GM21737 (cell line): Measurements from ENCODE around the gene LGALS1.
A peak's percentile ranks its signal among the peaks of the same experiment; 100 is the strongest.

ENCODE experiments used
- ATAC-seq: cut with Tn5 transposase; IDR thresholded peaks from one replicate; pipeline ENCODE4 v1.9.1; 2021; ENCODE audit warnings: mild to moderate bottlenecking, moderate library complexity; ENCODE audit not compliant: unreplicated experiment

The LGALS1 gene

DNA sequence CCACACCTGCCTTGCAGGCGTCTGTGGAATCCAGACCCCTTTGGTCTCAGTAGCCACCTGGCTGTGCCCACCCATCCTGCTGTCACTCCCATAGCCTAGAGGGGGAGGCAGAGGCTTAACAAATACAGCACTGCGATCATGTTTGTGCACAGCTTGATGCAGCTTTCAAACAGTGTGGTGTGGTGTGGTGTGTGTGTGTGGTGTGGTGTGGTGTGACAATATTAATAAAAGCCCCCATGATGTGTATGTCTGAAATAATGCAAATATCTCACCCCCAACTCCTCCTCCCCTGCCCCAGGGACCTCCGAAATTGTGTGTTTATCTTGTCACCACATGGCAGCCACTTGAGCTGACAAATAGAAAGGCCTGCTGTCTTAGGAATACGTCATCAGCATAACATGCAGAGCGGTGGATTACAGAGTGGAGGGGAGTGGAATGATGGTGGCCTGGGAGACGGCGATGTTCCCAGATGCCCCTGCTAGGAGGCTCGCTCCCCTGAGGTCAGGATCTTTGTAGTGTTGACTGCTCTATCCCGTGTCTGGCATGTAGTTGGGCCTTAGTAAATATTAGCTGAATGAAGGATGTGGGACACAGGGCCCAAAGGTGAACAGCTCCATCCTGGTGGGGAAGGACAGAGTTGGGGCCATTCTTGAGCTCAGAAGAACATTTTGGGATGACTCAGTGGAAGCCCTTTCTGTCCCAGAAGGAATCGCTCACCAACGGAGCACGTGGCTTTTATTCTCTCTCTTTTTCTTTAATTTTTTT is 14.1 kb upstream of the LGALS1 start:
- no peak for ATAC-seq

DNA sequence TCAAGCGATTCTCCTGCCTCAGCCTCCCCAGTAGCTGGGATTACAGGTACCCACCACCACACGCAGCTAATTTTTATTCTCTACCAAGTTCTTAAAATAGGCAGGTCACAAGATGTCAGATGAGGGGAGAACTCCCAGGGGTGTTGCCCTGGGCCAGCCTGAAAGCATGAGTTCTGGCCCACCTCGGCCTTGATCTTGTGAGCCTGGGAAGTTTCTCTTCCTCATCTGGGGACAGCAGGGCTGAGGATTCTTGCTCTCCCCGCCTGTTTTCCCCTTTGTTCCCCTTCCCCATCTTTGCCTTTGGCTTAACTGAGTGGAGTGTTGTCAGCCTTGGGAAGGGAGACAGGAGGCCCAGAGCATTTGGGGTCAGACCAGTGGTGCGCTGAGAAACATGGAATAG is 13.4 kb upstream of the LGALS1 start:
- no peak for ATAC-seq

DNA sequence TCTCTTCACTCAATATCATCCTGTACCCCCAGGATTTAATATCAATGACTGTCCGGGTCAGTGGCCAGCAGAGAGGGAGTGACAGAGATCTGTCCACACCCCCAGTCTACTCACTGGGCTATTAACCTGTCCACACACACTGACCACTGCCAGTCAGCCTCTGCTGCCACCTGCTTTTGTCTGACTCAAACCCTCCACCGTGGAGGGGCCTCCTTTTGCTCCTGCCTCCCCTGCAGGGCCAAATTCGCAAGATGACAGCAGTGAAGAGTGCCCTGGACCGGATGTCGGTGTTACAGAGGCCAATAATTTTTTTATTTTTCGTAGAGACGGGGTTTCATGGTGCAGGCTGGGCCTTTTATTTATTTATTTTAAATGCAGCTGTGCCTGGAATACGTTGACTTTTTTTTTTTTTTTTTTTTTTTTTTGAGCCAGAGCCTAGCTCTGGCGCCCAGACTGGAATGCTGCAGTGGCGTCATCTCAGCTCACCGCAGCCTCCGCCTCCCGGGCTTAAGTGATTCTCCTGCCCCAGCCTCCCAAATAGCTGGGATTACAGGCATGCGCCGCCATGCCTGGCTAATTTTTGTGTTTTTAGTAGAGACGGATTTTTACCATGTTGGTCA is 11.8 kb upstream of the LGALS1 start:
- no peak for ATAC-seq

DNA sequence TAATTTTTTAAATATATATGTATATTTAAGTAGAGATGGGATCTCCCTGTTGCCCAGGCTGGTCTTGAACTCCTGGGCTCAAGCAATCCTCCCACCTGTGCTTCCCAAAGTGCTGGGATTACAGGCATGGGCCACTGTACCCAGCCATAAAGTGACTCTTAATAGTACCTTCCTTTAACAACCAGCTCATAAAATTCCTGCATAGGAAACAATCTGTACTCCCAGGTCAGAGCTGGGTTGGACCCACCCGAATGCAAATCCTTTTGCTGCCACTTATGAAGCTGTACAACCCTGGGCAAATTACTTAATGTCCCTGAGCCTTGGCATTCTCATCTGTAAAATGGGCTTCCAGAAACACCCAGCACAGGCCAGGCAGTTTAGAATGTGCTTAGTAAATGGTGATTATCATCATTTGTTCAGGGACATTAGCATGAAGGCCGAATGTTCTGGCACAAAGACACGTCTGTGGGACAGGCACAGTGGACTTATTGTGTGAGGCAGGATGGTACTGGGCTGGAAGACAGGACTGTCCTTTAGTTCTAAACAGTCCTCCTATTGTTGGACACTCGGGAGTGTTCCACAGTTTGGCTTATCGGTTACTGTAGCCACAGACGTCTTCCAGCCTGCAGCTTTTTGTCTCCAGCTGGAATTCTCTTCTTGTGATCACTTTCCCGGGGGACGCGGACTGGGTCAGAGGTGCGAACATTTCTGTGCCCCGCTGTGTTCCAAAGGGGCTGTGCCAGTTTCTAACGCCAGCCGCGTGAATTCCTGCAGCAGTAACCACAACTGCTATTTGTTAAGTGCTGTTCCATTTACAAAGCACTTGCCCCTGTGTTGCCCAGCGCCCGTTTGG is 11.0 kb upstream of the LGALS1 start:
- no peak for ATAC-seq

DNA sequence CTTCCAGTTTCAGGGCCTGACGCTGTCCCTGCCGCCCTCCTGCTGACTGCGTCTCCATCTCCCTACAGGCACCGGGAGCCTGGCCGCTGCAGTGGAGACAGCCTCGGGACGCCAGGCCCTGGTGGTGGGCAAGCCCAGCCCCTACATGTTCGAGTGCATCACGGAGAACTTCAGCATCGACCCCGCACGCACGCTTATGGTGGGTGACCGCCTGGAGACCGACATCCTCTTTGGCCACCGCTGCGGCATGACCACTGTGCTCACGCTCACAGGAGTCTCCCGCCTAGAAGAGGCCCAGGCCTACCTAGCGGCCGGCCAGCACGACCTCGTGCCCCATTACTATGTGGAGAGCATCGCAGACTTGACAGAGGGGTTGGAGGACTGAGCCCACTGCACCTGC is 9.9 kb upstream of the LGALS1 start:
- ATAC-seq = no peak

DNA sequence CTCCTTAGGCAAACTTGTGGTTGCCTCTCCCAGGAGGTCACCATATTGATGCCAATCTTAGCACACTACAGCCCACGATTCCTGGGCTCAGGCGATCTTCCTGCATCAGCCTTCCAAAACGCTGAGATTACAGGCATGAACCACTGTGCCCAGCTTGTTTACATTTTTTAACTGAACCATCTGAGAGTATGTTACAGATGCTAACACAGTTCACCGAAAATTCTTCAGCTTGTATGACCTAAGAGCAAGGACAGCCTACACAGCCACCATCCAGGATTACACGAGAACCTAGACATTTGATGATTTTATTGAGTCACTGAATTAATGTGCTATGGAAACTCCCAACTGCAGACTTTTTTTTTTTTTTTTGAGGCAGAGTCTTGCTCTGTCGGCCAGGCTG is 5.8 kb upstream of the LGALS1 start:
- ATAC-seq = no peak

DNA sequence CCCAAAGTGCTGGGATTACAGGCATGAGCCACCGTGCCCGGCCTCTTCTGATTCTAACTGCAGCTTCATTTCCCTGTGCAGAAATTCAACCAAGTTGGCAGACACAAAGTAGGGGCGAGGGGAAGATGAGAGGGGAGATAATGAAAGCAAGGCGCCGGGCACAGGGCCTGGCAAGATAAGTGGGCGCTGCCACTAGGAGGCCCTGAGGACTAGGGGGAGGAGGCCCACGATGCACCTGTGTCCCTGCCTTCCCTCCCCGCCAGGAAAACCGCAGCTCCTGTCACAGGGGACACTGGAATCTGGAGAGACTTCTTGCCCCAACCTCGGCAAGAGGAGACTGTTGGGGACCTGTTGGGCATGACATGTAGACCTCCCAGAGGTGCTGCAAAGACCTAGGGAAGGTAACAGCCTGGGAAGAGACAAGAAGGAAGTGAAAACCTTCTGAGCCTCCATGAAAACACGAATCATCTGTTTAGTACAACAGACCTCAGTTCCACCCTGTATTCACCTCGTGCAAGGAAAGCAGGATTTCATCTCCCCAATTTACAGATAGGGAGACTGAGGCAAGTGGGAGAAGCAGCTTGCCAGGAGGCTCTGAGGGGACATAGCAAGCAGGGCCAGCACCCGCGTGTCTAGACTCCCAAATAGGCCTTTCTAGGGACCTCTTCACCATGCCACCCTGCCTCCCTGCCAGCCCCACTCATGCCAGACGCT is 3.1 kb upstream of the LGALS1 start:
- no peak for ATAC-seq

DNA sequence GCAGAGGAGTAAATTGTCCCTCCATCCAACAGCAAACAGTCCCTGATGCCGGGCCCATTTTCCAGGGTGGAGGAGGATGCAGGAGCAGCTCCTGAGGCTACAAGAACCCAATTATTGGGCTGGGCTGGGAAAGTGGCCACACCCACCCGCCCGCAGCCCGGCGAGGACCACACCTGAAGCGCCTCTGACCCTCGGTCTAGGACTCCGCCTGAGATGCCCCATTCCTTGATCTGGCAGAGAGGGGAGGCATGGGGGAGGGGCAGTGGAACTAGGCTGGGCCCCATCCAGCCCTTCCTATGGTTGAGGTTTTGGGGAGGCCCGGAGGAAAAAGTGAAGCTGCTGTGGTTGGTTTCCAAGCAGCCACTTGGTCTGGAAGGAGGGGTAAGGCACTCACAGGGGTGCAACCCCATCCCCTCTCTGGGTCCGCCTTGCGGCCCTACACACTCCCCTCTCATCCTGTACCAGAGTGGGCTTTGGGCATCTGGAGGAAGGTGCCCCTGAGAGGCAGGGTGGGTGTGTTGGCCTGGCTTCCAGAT is 2.4 kb upstream of the LGALS1 start:
- ATAC-seq = no peak

DNA sequence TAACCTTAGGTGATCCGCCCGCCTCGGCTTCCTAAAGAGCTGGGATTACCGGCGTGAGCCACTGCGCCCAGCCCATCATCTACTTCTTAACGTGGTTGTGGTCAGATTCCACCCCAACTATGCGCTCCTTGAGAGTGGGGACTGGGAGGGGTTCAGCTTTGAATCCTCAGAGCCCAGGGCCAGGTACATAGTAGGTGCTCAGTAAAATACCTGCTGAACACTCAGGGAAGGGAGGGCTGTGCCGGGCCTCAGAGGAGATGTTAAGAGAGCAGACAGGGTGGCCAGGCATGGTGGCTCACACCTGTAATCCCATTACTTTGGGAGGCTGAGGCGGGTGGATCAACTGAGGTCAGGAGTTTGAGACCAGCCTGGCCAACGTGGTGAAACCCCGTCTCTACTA is 1.2 kb upstream of the LGALS1 start:
- ATAC-seq = no peak

DNA sequence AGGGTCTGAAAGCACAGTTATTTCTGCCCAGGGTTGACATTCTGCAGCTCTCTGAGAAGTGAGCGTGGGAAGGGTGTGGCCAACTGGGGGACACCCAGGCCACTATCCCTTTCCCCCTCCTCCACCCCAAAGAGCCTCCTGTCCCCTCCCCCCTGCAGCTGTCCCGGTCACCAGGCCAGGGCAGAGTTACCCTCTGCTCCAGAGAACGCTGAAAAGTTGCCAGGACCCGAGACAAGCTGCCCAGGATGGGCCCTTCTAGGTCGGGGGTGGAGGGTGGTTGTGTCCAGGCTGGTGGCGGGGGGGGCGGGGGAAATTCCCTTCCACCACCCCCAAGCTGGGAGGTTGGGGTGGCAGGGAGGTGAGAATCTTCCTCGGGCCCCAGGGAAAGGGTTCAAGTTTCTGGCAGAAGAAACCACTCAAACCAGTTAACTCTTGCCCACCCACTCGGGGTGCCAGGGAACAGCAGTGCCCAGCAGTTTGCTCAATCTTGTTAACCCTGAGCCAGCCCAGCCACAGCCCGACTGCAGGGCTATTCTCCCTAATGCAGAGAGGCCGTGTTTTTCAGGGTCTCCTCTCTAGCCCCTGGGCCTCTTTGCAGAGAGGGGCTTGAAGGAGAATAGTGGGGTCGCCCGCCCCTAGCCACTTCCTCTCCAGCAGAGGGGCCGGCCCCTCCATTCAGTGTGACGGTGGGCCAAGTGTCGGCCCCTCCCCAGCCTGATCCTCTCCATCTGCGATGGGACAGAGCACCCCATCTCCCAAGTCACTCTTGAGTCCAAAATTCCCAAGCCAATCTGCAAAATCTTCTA is 697 bp downstream of the LGALS1 start:
- peak; percentile 6 for ATAC-seq

DNA sequence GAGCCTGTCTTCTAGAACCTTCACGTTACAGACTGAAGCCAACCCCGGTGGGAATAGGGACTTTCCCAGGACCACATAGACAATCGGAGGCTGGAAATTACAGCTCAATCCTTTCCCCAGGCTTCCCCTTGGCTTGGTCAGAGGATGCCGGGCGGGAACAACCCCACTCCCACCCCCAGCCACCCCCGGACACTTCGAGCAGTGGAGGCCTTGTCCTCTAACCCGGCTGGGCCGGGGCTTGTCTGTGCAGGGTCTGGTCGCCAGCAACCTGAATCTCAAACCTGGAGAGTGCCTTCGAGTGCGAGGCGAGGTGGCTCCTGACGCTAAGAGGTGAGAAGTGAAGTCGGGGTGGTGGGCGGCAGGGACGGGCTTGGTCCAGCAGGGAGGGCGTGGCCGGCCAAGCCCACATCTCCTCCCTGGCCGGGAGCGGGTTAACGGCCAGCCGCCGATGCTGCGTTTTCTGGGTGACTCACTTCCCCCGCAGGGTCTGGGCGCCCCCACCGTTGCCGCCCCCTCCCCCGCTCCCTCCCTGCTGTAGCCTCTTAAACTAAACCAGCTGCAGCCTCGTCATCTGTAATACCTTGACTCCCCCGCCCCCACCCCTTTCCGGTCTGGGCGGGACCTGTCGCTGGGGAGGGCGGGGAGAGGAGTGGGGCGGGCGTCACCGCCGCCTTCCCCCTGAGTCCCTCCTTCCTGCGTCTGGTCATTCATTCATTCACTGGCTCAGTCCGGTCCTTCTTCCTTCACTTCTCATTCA is 1.5 kb downstream of the LGALS1 start:
- ATAC-seq = peak; percentile 43

DNA sequence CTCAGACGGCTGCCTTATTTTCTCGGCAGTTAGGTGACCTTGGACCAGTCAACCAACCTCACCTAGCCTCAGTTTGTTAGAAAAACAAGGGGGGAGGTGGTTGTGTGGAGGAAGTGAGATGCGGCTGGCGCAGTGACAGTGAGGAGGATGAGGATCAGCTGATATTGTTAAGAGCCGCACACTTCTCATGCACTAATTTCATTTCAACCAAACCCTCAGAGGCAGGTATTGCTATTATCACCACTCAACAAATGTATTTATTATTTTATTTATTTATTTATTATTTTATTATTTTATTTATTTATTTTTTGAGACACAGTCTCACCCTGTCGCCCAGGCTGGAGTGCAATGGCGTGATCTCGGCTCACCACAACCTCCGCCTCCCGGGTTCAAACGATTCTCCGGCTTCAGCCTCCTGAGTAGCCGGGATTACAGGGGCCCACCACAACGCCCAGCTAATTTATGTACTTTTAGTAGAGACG is 2.1 kb downstream of the LGALS1 start:
- peak; percentile 11 for ATAC-seq

DNA sequence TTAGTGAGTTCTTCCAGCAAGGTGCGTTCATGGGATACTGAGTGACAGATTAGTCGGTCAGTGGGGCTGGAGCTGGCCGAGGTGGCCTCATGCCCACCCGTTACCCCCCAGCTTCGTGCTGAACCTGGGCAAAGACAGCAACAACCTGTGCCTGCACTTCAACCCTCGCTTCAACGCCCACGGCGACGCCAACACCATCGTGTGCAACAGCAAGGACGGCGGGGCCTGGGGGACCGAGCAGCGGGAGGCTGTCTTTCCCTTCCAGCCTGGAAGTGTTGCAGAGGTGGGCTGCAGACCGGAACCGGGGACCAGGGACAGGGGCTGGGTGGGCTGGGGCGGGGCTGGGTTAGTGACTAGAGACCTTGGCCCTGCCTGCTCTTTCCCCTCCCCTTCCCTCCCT is 2.9 kb downstream of the LGALS1 start:
- ATAC-seq = no peak

DNA sequence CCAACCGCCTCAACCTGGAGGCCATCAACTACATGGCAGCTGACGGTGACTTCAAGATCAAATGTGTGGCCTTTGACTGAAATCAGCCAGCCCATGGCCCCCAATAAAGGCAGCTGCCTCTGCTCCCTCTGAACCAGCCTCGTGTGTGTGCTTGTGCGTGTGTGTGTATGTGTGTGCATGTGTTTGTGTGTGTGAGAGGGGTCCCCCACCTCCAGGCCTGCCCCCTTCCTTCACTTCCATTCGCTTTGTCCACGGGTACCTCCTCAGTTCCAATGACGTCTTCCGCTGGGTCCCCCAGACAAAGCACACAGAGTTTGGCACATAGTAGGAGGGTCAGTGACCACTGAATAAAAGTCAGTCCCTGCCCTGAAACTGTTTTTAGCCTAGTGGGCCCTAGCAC is 4.2 kb downstream of the LGALS1 start:
- no peak for ATAC-seq

DNA sequence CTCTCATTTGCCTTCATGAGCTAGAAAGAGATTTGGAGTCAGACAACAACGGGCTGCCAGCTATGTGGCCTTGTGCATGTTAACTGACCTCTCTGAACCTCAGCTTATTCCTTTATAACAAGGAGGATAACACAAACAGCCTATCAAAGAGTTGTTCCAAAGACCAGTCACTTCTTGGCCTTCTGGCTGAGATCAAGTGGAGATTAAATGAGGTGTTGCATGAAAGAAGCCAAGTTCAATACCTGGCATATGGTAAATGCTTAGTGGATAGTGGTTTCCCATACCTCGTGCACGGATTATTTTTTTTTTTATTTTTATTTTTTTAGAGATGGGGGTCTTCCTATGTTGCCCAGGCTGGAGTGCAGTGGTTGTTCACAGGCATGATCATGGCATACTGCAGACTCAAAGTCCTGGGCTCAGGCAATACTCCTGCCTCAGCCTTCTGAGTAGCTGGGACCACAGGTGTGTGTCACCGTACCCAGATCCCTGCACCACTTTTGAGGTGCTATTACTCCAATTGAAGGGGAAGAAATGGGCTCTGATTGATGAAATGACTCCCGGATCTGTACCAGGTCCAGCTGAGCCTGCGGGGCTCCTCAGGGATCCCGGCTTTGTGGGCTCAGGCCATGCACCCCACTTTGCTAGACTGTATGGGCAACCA is 4.9 kb downstream of the LGALS1 start:
- no peak for ATAC-seq

DNA sequence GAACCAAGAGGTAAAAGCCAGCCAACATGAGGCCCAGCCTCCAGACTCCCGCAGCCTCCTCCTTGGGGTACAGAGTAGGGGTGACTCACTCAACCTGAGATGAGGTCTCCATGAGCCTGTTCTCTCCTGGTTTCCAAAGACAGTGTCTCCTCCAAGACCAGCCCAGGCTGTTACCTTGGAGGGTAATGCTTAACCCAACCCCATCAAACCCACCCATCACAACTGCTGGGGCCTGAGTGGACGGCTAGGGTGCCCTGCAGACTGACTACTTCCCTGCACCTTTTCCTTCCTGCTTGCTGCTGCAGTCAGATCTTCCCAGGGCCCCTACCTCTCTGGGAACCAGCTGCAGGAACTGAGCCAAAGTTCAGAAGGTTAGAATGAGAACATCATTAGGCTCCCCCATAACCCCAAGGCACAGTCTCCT is 5.6 kb downstream of the LGALS1 start:
- no peak for ATAC-seq

DNA sequence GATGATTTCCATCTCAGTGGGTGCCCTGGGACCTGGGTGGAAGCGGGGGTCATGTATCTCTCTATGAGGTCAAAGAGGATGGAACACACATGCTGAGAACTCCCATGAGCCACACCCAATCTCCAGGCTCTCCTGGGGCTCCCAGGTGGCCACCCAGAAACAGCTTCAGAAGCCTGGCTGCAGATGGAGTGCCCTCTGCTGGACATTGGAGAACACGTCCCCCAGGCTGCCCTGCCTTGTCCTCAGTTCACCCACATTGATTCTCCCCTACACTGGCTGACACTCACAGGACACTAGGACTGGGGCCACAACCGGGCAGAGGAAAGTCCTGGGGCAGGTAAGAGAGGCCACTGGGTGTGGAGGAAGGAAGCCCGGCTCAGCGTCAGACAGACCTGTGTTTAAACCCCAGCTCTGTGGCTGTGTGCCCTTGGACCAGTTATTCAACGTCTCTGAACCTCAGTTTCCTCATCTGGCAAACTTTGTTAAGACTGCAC is 6.2 kb downstream of the LGALS1 start:
- ATAC-seq = no peak

DNA sequence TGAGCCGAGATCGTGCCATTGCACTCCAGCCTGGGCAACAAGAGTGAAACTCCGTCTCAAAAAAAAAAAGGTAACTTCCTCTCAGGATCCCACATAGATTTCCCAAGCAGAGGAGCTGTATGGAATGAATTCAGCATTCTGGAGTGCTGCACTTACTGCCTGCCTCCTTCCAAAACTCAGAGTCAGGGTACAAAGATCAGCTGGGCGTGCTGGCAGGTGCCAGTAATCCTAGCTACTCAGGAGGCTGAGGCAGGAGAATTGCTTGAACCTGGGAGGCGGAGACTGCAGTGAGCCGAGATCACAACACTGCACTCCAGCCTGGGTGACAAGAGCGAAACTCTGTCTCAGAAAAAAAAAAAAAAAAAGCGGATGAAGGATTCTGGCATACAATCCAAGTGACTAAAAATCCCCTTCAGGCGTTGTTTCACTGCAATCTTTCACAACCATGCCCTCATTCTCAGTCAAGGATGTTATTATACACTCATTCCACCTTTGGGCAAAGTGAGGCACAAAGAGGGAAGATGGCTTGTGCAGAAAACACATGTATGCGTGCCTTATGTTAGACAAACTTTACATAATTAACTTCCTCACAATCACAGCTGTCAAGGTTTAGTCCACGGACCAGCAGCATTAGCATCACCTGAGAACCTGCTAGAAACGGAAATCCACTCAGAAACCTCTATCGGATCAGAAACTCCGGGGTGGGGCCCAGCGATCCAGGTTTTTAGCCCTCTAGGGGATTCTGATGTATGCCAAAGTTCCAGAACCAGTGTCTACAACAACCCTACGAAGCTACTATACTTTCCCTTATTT is 9.6 kb downstream of the LGALS1 start:
- ATAC-seq = no peak
